ENCODE results near the gene PPP2R2C.

PPP2R2C gene

GRCh38 chr4:6291784-6292297, 180.6 kb downstream of the PPP2R2C start:
- no peak for DNase-seq (ENCODE audit: low read depth in 2 of 2)

- no peak for DNase-seq (ENCODE audit: low read depth in 2 of 2)
These were observed 181.5 kb downstream of the PPP2R2C start for GRCh38 chr4:6290769-6291547.

DNA sequence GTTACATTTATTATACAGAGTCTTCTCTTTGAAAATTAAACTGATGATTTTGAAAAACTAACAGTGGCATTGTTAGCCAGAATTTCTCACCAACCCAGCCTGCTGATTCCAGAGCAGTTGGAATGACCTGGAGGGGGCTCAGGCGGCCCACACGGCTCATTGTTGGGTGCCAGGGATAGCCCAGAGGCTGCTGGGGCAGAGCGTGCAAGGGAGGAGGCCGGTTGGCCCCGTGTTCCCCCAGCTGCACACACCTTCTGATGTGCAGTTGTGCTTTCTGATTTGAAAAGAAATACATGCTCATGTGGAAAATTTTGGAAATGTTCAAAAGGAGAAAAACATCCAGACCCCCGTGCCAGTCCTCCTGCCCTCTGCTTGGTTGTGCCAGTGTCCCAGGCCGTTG, 182.2 kb downstream of the PPP2R2C start:
- no peak for DNase-seq (ENCODE audit: low read depth in 2 of 2)

DNA sequence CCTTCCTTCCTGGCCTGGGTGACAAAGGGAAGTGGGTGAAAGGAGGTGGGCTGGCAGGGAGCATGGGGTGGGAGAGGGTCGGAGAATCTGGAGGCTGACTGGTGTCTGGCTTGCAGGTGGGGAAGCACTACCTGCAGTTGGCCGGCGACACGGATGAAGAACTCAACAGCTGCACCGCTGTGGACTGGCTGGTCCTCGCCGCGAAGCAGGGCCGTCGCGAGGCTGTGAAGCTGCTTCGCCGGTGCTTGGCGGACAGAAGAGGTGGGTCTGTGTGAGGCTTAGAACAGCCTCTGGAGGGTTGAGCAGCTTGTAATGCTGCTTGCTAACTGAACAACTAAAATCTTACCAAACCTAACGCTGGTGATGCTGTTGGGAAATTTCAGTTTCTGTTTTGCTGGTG, 183.5 kb downstream of the PPP2R2C start:
- no peak for DNase-seq (ENCODE audit: low read depth in 2 of 2)

GRCh38 chr4:6288342-6288741, 184.1 kb downstream of the PPP2R2C start:
- DNase-seq (ENCODE audit: low read depth in 2 of 2) = no peak

DNA sequence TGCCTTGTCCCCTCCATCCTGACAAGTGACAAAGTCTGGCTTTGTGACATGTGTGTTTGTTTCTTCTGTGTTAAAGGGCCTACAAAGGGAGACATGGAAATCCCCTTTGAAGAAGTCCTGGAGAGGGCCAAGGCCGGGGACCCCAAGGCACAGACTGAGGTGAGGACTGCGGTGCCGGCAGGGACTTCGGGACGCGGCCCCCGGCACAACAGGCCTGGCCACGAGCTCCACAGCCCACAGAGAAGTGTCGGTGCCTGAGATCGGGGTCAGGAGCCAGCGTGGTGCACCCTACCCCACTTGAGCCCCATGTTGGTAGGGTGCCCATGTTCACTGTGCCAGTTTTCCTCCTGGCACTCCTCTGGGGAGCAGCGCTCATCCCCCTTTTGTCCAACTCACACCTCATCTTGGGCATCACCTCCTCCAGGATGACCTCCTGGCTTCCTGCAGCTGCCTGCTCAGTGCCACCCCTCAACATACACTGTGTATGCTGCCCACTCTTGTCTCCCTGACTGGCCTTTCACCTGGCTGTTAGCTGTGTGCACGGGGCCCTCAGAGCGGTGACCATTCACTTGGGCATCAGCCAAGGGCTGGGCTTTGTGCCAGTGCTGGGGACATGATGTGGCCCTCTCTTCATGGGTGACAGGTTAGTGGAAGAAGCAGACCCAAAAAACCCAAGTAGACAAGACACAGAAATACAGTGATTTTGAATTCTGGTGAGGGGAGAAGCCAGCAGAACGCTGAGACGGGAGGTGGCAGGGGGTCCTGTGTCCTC, 185.2 kb downstream of the PPP2R2C start:
- DNase-seq (ENCODE audit: low read depth in 2 of 2) = no peak

GRCh38 chr4:6283282-6283681, 189.1 kb downstream of the PPP2R2C start:
- no peak for DNase-seq (ENCODE audit: low read depth in 2 of 2)

DNA sequence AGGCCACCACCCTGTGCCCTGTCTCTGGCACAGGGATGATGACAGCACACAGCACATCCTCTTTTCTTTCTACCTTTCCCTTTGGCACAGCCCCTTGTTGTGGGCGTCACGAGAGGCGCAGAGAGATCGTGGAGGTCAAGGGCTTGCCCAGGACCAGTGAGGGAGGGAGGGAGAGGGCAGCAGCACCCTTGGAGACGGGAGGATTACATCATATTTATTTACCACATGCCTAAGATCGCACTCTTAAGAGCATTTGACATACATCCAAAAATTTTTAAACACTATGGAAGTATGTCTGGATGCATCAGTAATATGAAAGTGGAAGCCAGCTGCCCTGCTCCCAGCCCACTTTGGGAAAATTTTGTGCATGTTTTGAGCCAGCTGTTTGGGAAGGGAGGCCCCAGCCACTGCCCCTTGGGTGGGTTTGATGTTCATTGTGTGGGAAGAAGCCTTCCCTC, 190.1 kb downstream of the PPP2R2C start:
- no peak for DNase-seq (ENCODE audit: low read depth in 2 of 2)

GRCh38 chr4:6281436-6282313, 190.7 kb downstream of the PPP2R2C start:
- DNase-seq (ENCODE audit: low read depth in 2 of 2) = no peak

GRCh38 chr4:6280365-6280996, 191.9 kb downstream of the PPP2R2C start:
- DNase-seq (ENCODE audit: low read depth in 2 of 2) = no peak

GRCh38 chr4:6279582-6280289, 192.7 kb downstream of the PPP2R2C start:
- no peak for DNase-seq (ENCODE audit: low read depth in 2 of 2)

- no peak for DNase-seq (ENCODE audit: low read depth in 2 of 2)
These were observed 193.6 kb downstream of the PPP2R2C start for GRCh38 chr4:6278801-6279197.

DNA sequence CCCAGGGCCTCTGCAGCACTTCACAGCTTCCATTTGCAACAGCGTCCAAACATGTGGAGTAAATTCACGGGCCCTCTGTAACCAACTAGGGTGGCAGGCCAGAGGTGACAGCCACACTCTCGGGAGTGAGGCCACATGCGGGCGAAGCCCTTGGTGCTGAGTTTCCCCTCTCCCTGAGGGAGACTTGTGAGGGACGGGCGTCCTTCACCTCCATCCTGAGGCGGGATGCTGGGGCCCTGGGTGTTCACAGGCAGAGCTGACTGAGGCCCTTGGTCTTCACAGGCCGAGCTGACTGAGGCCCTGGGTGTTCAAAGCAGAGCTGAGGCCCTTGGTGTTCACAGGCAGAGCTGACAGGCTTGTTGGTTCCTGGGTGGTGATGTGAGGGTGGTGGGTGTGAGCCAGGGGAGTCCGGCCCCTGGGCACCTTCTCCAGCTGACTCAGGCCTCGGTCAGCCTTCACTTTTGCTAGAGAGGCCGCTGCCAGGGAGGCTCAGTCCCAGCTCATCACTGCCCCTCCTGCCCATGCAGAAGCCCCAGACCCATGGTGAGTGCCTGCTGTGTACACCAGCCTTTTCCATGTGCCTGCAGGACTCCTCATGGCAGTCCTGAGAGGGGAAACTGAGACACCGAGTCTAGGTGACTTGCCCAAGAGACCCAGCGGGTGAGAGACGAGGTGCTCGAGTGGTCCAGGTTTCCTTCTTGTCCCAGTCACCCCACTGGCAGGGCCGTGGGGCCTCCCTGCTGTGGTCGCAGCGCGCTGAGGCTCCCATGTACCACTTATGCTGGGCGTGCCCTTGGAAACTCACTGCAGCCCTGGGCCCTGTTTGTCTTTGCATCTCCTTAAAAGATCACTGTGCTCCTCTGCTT, 194.2 kb downstream of the PPP2R2C start:
- DNase-seq (ENCODE audit: low read depth in 2 of 2) = no peak

DNA sequence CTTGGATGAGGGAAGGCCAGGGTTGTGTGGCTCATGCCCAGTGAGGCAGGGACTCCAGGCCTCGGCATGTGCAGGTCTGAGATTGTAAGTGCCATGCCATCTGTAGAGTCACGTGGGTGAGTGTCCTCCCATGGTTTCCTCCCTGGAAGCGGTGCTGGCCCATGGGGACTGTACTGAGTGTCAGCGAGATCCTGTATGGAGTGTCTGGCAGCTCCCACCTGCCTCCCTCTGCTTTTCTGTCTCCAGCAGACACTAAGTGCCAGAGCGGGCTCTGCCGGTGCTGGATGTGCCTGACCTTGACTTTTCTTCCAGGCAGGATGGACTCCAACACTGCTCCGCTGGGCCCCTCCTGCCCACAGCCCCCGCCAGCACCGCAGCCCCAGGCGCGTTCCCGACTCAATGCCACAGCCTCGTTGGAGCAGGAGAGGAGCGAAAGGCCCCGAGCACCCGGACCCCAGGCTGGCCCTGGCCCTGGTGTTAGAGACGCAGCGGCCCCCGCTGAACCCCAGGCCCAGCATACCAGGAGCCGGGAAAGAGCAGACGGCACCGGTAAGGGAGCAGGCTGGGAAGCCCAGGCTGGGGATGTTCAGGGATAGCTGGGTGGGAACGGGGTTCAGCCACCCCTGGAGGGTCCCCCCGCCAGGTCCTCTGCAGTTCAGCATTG, 195.1 kb downstream of the PPP2R2C start:
- no peak for DNase-seq (ENCODE audit: low read depth in 2 of 2)

DNA sequence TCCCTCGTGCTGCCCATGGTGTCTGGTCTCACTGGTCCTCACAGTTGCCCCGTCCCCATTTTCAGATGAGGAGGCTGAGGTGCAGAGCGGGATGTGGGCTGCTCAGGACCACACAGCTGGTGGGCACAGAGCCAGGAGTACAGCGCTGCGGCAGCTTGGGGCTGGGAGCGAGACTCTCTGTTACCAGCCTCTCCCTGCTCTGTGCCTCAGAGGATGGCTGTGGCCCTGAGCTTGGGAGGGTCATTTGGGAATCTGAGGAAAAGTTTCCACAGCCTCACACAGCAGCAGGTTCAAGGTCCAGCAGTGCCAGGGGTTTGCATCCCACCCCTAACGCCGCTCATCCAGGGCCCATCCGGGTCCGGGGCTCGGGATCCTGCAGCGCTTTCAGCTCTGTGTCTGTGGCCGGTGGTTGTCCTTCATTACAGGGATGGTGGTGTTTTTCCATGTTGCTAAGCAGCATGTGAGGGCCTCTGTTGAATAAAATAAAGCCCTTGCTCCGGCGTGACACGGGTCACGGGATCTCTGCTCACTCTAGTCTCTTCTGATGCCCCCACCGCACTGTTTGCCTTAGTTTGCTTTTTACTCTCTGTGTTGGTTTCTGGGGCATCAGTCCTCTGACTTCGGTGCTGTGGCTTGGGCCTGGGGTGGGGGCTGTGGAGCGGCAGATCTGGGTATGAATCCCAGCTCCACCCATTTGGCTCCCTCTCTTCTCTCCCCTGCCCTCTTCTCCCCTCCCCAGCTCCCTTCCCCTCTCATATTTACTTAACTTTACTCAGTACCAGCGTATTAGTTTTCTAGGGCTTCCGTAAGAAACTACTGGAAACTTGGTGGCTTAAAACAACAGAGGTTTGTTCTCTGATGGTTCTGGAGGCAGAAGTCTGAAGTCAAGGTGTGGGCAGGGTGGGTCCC, 196.3 kb downstream of the PPP2R2C start:
- DNase-seq (ENCODE audit: low read depth in 2 of 2) = no peak

DNA sequence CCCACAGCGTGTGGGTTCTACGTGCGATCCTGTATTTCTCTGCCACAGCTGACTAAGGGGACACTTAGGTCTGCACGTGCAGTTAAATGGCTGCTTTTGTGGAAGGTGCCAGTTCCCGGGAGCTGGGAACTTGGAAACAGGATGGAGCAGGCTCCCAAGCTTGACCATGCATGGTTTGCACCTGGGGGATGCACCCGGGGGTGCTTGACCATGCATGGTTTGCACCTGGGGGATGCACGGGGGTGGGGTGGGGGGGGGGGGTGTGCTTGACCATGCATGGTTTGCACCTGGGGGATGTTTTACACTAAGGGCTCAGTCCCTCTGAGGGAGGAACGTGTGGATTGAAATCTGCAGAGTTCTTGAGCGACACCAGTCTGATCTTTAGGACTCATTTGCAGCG, 197.1 kb downstream of the PPP2R2C start:
- no peak for DNase-seq (ENCODE audit: low read depth in 2 of 2)

- DNase-seq (ENCODE audit: low read depth in 2 of 2) = no peak
These were observed 198.8 kb downstream of the PPP2R2C start for GRCh38 chr4:6273661-6273990.
